Testis (tissue), 2 donors: ENCODE measurements around the gene ZNF234.
"Not testable (repeated sequence)": the region's sequence is repeated elsewhere in the genome, so short reads cannot be mapped to it uniquely, and the experiment has no call there.

Experiments used
- CTCF ChIP-seq, 3 experiments: fragments of 450-650 bp in 2 of 3; fragments of 200-600 bp in 1 of 3; sonication (generic) in 1 of 3; IDR thresholded peaks; one replicate each; pipeline ENCODE4 v1.5.1; 2016 to 2019; ENCODE audit warnings: antibody characterized with exemption in 3 of 3, mild to moderate bottlenecking in 2 of 3, moderate library complexity in 1 of 3
- POLR2A ChIP-seq: fragments of 450-650 bp; IDR thresholded peaks from one replicate; pipeline ENCODE4 v1.6.1; 2017; ENCODE audit warnings: antibody characterized with exemption, mild to moderate bottlenecking, moderate library complexity

GRCh38 chr19:44170660-44171059, 29.3 kb downstream of the ZNF234 start:
- TF ChIP-seq CTCF (IDR thresholded peaks at IDR 0.05); POLR2A: not testable (repeated sequence)
